ENCODE results near the gene TBCK.
"Not testable (repeated sequence)": the region's sequence is repeated elsewhere in the genome, so short reads cannot be mapped to it uniquely, and the experiment has no call there.

Gene TBCK

DNA sequence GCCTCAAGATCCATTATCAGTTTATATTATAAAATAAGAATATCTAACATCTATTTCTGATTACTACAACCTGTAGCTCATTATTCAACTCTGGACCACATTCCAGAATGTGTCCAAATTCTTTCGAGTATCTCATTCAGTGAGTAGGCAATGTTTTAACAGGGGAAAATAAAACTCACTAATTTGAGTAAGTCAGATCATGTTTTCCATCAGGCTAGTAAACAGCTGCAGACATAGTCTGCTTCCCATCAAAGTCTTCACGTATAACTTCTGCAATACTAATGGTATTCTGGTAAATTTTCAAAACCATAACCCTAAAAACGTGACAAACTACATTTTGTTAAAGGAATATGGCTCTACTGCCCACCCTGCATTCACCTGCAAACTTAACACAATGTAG lies 31.8 kb downstream of the TBCK start:
- no peak for DNase-seq

DNA sequence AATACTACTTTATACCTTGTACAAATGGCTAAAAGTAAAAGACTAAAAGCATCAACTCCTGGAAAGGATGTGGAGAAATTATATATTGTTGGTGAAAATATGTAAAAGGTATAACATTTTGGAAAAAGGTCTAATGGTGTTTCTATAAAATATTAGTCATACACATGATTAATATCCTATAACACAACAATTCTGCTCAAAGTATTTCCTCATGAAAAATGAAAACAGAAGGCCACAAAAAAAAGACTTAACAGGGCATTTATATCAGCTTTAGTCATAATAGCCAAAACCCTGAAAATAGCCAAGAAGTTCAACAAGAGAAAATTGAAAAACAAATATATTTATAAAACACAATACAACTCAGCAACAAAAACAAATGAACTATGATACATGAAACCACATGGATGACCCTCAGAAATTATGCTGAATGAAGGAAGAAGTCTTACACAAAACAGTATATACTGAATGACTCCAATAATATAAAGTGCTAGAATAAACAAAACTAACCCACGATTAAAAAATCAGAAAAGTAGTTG lies 38.8 kb downstream of the TBCK start:
- DNase-seq = no peak

DNA sequence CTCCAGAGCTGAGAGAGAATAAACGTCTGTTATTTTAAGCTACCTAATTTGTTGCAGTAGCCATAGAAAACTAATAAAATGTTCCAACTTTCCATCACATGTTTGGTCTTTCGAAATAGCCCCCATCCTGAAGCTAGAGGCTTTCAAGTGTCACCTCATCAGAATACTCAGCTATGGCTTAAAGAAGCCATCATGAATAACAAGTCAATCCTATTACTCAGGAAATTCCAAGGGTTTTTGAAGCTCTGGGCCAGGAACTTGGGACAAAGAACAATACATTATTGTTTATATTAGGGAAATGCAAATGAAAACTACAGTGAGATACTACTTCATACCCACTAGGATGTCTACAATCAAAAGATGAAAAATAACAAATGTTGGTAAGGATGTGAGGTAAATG lies 42.2 kb downstream of the TBCK start:
- DNase-seq = no peak

DNA sequence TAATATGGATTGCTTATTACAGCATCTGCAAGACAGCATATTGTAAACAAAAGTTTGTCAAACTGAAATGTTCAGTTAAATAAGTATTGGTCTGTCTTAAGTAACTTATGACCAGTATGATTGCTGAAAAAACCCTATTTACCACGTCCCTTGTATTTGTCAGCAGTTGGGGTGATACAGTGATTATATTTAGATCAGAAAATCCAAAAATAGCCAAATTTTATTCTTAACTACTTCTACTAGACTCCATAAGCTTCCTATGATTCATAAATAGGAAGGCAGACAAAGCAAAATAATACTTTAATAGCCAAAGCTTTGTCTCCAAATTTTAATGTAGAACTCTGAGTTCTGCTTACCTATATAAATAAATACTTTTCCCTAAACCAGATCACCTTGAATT lies 45.3 kb downstream of the TBCK start:
- no peak for DNase-seq

DNA sequence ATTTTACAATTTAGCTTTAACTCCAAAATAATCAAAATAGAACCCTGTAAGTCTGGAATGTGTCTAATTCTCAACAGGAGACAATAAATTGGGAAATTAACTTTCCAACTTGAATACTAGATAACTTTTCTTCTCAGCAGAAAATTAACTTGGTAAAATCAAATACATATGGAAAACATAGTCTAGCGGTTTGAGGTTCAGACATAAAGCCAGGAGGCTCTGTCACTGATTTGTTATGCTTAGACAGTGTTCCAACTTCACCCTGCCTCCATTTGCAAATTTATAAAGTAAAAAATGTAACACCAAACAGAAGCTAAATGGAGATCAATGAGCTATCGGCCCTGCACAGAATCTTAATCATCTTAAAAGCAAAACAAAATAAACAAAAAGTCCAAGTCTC lies 46.3 kb downstream of the TBCK start:
- no peak for DNase-seq

DNA sequence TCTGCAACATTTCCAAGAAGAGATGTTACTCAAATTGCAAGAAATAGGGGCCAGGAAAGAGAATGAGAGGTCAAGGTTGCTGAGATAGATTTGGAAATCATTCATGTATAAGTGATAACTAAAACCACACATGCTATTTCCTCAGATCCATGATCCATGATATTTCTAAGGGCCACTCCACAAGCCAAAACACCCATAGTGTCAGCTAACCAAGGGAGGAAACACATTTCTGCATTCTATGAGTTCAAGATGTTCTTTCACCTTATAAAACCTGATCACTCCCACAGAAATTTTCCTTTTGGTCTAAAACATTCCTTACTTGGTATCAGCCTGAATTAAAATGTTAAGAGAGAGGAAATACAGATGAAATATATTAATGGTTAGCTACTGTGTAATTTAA lies 47.2 kb downstream of the TBCK start:
- no peak for DNase-seq

DNA sequence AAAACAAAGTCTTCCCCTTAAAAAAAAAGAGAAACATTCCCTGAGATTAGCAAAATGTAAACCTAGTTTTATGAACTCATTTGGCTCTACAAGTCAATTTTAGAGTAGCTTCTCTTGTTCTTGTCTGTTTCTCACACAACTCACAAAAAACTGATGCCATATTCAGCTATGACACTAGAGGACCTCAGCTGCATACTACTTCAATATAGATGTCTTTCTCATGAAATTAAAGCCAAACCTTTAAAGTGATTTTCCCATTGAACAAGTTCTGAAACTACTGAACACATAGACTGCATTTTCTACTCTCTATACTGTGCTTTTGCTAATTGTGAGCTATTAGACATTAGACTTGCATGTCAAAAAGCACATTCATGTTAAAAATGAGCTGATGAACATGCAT lies 49.8 kb downstream of the TBCK start:
- peak; percentile 19 for DNase-seq

DNA sequence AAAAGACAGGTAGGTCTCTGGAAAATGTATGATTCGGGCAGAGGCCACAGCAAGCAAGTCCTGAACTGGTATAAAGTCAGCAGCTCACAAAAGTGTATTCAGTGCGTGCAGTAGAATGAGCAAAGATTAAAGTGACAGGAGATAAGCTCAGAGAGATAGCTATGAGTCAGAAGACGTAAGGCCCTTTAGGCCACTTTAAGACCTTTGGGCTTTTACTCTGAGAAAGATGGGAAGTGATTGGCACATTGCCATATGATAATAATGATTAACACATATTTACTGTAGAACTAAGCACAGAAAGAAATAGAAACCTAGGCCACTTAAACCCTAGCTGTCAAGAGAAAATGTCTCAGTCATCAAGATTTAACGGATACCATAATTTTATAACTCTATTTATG lies 51.7 kb downstream of the TBCK start:
- no peak for DNase-seq

DNA sequence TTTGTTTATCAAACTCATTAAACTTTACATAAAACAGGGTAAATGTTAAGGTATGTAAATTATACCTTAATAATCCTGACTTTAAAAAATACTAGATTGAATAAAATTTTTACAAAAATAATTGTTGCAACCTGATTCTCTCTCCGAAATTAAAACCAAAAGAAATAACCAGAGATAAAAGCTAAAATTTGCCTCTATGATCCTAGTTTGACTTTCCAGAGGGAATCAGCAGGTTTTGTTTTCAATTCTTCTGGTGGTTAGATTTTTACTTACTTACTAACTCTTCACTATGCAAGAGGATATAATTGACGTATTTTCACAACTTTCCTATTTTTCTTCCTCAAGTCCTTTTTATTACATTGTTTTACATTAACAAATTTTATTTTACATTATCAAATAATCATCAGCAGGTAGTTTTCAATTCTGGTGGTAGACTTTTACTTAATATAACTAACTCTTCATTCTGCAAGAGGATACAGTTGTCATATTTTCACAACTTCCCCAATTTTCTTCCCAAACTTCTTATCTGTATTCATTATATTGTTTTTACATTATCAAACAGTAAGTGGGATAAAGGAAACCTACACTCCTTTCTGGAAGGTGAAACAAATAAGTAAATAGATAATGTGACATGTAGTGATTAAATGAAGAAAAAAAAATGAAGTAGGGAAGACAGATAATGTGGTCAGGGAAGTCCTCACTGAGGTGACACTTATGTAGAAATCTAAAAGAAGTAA lies 52.2 kb downstream of the TBCK start:
- no peak for DNase-seq

DNA sequence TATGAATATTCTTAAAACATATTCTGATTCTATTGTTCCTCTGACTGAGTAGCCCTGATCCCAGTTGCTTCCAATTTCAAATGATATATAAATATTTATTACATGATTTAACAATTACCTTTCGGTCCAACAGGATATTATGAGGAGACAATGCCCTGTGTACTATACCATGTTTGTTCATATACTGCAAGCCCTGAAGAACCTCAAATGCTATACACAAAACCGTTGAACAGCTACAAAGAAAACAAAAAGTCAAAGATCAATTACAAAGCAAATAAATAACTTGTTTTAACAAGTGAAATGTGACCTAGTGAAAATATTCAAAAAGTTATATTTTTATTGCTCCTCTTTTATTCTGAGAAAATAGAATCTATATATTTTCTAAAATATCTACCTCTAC lies 54.0 kb downstream of the TBCK start:
- no peak for DNase-seq

DNA sequence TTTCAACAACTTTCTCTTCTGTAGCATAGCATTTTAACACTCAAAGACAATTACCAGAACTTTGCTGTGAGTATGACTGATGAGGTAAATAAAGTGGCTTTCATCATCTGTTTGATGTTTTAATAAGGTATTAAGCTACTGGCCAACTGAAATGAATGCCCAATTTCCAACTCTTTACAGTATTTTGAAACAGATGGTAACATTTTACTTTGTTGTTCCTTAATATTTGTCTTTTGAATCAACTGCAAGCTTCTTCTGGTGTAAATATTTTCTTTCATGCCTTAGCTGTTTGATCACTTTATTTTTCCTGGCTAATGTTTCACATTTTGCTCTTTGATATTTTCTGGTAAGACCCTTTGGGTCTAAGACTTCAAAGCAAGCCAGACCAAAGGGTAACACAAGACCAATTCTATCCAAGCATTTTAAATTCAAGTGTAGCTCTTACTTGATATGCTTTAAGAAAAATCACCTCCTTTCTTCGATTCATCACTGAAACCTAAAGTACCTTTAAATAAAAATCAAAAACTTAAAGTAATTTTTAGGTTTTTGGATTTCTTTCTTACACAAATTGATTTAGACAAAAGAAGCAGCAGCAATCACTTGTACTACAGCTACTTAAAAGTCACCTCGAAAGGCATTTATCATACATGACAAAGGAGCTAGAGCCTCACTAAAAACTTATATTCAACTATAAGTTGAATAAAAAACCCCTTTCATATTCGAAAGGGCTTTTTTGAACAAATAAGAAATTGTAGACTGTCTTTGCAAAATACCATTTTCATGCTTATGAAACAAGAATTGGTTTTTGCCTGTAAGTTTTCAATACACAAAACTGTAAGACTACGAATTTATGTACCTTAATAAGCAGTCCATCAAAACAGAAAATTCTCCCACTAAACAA lies 57.6 kb downstream of the TBCK start:
- DNase-seq = no peak

DNA sequence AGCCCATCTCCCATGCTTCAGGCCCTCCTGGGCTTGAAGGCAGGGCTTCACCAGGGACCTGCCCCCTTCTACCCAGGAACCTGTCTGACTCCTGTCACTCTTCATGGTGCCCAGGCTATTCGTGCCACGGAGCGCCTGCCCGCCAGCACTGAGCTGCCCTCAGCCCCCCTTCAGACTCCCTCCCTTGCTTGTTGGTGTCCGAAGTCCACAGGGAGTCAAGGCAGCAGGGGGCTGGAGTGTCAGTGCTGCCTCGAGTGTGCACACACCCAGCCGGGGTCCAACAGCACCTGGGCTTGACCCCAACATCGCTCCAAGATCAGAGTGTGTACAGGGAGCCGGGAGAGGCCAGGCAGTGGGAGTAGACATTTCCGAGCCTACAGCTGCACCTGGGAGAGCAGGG lies 59.8 kb downstream of the TBCK start:
- no peak for DNase-seq

DNA sequence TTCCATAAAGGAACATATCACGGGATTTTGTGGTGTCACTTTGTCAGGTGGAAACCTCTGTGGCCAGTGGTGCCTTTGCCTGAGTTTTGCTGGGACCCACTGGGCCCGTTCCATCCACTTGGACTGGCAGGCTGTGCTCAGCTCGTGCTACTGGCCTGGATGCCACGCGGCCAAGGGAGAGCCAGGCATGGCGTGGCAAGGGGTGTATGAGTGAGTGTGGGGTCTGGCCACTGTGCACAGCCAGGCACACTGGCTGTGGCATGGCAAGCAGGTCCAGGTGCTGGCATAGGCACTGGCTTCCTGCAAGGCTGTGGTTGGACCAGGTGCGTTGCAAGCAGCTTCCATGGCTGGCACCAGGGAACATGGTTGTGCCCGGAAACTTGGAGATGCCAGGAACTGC lies 60.8 kb downstream of the TBCK start:
- no peak for DNase-seq

DNA sequence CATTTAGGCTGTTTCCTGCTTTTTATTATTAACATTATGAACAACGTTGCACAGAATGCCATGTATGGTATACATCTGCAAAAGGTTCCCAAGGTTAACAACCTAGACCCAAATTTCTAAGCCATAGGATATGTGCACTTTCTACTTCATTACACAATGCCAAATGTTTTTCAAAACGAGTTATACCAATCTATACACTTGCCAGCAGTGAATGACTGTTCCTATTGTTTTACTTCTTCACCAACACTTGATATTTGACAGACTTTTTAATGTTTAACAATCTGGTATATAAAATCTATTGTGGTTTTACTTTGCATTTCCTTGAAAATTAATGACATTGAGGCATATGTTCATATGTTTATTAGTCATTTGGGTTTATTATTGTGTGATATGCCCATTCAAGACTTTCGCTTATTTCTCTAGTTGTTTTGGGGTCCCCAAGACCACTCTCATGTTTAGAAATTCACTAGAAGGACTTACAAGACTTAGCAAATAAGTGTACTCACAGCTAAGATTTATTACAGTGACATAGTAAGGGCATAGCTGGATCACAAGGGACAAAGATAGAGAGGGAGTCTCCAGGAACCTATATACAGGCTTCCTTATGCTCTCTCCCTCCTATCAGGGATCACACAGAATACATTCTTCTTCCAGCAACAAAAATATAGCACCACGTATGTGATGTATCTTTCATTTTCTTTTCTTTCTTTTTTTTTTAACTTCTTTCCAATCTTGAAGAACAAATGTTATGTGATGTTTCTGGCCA lies 62.5 kb downstream of the TBCK start:
- no peak for DNase-seq

DNA sequence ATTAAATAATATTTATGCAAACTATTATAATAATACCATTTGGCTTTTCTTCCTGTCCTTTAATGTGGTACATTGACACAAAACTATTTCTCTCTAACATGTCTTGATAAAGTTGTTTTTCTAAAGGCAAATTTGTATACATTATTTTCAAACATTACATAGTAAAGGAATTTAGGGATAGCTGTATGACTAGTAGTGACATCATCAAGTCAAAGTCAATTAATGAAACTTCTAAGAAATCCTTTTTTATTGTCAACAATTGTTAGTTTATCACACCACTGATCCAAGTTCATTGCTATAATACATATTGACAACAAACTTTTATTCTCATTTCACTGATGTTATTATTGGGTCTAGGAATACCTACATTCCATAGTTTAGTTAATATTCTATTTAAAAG lies 68.4 kb downstream of the TBCK start:
- DNase-seq = no peak

DNA sequence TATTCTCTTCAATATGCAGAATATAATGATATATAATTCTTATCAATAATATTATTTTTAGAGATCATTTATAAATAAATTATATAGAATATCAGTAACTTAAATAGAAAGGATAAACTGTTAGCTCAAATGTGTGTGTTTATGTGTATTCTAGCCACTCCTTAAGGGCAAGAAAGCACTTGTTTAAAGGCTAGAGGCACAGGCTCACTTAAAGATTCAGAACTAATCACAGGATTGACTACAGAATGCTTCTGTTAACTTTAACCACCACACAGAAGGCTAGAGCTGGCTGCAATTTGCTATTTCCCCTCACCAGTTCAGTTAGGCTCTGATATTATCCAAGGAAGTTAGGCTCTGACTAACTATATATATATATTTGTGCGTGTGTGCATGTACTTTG lies 69.6 kb downstream of the TBCK start:
- DNase-seq = no peak

DNA sequence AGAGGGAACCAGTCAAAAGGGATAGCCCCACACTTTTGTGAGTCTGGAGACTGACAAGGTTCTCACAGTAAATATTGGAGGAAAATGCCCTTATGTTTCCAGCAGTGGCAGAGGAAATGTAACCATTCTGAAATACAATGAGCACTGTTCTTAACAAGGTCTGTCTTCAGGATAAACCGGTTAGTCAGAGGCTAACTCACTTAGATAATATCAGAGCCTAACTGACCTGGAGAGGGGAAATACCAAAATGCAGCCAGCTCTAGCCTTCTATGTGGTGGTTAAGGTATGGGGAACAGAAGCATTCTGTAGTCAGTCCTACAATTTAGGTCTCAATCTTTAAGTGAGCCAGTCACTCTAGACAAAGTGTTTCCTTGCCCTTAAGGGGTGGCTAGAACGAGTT lies 70.8 kb downstream of the TBCK start:
- no peak for DNase-seq

DNA sequence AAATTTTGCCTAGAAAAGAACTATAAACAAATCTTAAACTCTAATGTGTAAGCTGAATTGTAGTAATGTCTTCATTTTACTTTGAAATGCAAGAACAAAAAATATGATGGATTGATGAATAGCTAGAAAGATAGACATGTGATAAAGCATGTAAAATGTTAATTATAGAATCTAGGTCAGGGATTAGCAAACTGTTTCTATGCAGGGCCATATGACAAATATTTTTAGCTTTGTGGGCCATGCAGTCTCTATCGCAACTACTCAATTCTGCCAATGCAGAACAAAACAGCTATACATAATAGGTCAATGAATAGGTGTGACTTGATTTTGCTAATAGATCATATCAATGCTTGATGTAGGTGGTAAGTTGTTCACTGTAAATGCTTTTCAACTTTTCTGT lies 75.3 kb downstream of the TBCK start:
- no peak for DNase-seq

DNA sequence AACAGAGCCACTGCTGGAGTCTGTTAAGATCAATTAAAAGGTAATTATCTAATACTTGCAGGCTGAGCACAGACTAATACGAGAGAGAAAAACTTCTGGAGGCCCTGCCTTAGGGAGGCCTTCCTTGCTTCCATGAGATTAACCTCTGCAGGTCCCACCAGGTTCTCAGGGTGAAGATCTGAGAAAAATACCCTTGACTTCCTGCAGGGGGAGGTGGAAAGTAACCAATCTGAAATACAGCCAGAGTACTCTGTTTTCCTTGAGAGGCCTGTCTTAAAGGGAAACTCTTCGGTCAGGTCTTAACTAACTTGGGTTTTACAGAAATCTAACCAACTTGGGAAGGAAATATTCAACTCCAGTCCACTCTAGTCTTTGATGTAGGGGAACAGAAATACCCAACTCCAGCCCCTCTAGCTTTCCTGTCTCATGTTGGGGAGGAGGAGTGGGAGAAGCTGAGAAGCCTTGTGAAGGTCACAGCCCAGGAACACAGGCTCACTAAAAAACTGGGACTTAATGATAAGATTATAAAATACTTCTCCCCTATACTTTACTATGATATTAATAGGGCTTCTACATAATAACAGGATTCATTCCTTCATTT lies 77.1 kb downstream of the TBCK start:
- peak; percentile 3 for DNase-seq

DNA sequence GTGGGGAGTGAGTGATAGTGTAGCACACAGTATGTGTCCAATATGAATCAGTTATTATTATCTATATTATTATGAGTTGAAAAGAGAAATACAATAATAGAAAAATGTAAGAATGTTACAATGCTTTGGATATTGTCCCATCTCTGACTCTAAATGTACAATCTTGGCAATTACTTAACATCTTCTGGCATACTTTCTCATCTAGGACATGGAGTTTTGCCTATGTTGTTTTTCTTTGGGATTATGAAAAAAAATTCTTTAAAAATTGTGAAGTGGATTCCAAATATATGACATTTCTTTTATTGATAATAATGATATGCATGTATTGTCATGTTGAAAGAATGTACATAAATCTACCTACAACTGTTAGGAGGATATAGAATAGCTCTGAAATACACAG lies 84.1 kb downstream of the TBCK start:
- DNase-seq = no peak

DNA sequence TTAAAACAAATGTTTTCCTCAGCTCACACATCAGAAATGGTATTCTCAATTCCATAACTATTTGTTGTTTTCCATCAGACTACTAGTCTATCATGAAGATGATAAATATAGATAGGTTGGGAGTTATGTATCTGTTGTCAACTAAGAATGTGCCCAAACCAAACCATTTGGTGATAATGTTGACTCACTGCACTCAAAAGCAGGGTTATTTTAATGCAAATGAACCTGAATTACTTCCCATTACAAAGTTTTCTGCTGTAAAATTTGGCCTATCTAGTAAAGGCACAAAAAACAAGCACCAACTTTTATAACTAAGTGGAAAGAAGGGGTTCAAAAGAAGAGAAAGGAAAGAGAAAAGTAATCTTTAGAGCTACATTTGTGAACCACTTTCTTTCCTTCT lies 93.5 kb downstream of the TBCK start:
- no peak for DNase-seq

DNA sequence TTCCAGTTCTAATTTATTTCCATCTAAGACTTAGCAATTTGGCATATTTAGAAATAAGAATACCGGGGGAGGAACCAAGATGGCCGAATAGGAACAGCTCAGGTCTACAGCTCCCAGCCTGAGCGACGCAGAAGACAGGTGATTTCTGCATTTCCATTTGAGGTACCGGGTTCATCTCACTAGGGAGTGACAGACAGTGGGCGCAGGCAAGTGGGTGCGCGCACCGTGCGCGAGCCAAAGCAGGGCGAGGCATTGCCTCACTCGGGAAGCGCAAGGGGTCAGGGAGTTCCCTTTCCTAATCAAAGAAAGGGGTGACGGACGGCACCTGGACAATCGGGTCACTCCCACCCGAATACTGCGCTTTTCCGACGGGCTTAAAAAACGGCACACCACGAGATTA lies 102.7 kb downstream of the TBCK start:
- DNase-seq = not testable (repeated sequence)

DNA sequence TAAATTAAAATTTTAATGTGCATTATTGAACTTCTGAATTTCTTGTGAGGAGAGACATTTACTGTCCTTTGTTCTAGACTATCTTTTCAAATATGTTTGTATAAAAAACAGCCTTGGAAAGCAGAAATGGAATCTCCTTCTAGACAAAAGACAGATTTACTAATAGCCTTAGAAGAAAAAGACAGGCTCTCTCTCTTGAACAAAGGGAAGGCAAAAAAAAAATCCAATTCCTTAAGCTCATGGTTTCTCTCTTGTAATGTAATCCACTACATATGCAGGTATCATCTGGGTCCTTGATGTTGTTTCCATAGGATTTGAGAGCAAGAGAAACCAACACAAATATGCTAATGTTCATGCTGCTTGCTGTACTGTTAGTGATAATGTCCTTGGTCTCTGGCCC lies 106.0 kb downstream of the TBCK start:
- no peak for DNase-seq

Data from NCI-H1694 treated with DMSO at 0.1 percent for 48 hours (cell line).